ENCODE data around the gene KCNQ1.

Gene KCNQ1

DNA sequence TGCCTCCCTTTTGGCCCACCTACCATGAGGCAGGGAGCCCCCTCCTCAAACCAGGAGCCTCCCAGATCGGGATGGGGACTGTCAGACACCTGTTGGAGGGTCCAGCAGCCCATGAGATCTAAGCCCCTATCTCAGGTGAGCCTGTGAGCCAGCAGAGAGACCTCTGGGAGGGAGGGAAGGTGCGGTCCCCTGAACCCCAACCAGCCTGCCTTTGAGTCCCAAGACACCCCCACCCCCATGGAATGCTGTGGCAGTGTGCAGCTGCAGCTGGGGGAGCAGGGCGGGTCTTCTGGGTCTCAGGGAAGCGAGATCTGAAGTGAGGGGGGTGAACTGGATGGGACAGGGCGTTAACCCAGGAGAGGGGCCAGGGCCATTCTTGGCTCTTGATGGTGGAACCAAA lies 442.1 kb downstream of the KCNQ1 start:
- H3K27ac ChIP-seq (ENCODE audit: insufficient read depth, low read length, poor library complexity, severe bottlenecking), result no peak overlapping the region
- no peak for DNase-seq
- no peak overlapping the region for H3K4me3 ChIP-seq (ENCODE audit: insufficient read depth, low read depth, low read length, poor library complexity, severe bottlenecking)
- H3K27me3 ChIP-seq (replicated peaks; ENCODE audit: control insufficient read depth, insufficient read depth, low read length, poor library complexity, severe bottlenecking), result no peaks in the 10 kb centered on the region
- H3K36me3 ChIP-seq (ENCODE audit: control insufficient read depth, insufficient read depth, low read length), result no peaks in the 10 kb centered on the region
- no peaks in the 10 kb centered on the region for H3K9me3 ChIP-seq (ENCODE audit: control insufficient read depth, low read length)
- H3K4me1 ChIP-seq (ENCODE audit: control insufficient read depth, insufficient read depth, low read length, poor library complexity, severe bottlenecking), result peaks cover 25% of the 10 kb centered on the region

DNA sequence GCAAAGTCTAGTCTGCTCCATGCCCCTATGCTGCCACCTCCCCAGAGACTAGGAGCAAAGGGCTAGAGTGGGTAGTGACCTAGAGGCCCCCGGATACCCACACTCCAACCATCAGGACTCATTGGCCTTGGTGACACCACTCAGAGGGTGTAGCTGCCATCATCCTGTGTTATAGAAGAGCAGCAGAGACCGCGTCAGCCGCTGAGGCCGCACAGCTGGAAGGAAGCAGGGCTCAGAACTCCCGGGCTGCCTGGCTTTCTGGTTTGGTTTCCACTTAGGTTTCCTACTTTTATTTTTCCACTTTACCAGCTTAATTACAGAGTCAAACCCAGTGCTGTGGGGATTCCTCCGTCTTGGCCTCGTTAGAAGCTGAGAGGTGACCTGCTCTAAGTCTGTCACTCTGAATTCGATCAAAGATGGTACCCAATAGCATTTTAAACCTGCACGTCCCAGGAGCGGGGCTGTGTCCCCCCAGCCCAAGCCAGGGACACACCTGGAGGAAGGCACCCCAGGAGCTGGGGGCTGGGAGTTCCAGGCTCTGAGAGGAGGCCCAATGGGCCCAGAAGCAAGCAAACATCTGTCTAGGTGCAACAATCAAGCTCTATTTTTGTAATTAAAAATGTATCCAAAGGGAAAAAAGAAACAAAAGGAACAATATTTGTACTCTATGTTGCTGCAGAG lies 442.8 kb downstream of the KCNQ1 start:
- no peaks in the 10 kb centered on the region for H3K36me3 ChIP-seq (ENCODE audit: control insufficient read depth, insufficient read depth, low read length)
- peaks cover 32% of the 10 kb centered on the region for H3K4me1 ChIP-seq (ENCODE audit: control insufficient read depth, insufficient read depth, low read length, poor library complexity, severe bottlenecking)
- DNase-seq, result no peak
- H3K4me3 ChIP-seq (ENCODE audit: insufficient read depth, low read depth, low read length, poor library complexity, severe bottlenecking), result no peak overlapping the region
- no peaks in the 10 kb centered on the region for H3K27me3 ChIP-seq (replicated peaks; ENCODE audit: control insufficient read depth, insufficient read depth, low read length, poor library complexity, severe bottlenecking)
- H3K9me3 ChIP-seq (ENCODE audit: control insufficient read depth, low read length), result no peaks in the 10 kb centered on the region
- no peak overlapping the region for H3K27ac ChIP-seq (ENCODE audit: insufficient read depth, low read length, poor library complexity, severe bottlenecking)

DNA sequence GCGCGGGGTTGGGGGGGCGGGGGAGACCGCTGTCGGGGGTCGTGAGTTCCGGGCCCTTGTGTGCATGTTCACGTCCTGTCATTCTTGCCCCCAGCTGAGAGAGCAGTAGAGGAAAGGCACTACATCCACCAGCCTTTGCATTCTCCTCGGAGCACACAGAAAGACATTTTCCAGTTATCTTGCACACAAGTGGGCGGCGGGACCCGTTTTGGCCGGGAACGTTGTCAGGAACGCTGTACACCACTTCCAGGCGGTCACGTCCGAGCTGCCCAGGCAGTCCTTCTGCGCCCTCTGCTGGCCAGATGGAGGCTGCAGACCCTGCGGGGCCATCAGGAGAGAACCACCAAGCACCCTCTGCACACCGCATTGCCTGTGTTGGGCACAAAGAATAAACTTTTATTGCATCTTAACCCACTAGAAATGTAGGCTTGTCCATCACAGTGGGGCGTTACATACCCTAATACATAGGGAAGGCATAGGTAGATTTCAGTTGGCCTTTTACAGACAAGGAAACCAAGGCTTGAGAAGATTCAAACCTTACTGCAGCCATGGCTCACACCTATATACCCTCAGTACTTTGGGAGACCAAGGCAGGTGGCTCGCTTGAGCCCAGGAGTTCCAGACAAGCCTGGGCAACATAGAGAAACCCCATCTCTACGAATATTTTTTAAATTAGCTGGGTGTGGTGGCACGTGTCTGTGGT lies 443.6 kb downstream of the KCNQ1 start:
- Histone ChIP-seq H3K27me3 (replicated peaks; ENCODE audit: control insufficient read depth, insufficient read depth, low read length, poor library complexity, severe bottlenecking) (no peaks in the 10 kb centered on the region), H3K27ac (ENCODE audit: insufficient read depth, low read length, poor library complexity, severe bottlenecking) (no peak overlapping the region), H3K4me3 (ENCODE audit: insufficient read depth, low read depth, low read length, poor library complexity, severe bottlenecking) (no peak overlapping the region), H3K36me3 (ENCODE audit: control insufficient read depth, insufficient read depth, low read length) (no peaks in the 10 kb centered on the region), H3K9me3 (ENCODE audit: control insufficient read depth, low read length) (no peaks in the 10 kb centered on the region), H3K4me1 (ENCODE audit: control insufficient read depth, insufficient read depth, low read length, poor library complexity, severe bottlenecking) (peaks cover 36% of the 10 kb centered on the region)
- peak; percentile 63 to 77 (median 71) for DNase-seq

DNA sequence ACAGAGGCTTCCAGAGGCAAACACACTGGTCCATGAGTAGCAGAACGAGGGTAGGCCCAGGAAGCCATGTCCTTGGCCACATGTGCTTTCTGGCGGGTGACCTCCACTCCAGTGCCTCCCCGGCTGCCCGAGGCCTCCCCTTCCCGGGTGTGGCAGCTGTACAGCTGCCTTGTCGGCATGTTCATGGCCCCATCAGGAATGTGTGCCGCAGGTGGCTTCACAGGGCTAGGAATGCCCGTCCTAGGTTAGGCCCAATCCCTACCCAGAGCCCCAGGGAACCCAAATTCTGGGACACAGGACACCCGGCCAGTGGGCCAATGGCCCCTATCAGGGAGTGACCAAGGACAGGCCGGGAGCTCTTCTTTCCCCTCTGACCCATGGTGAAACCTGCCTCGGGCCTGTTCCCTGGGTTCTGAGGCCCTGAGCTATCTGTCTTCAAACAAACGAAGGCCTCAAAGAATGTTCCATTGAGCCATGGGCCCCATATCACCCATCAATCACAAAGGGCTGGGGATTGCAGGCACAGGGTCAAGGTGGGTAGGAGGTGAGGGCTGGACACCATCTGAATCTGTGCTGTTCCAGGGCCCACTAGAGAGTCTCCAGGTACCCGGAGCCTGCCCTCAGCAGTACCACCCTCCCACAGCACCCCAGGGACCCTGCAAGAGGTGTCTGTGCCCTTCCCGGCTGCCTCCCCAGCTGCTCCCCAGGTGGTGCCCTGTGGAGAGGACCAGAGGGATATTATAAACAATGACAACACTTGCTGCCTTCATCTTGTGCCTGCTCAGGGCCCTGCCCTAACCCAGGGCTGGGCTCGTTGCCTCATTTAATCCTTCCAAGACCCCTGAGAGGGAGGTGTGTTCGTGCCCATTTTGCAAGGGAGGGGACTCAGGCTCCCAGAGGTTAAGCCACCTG lies 444.8 kb downstream of the KCNQ1 start:
- Histone ChIP-seq H3K9me3 (ENCODE audit: control insufficient read depth, low read length) (no peaks in the 10 kb centered on the region), H3K27me3 (replicated peaks; ENCODE audit: control insufficient read depth, insufficient read depth, low read length, poor library complexity, severe bottlenecking) (no peaks in the 10 kb centered on the region), H3K36me3 (ENCODE audit: control insufficient read depth, insufficient read depth, low read length) (no peaks in the 10 kb centered on the region), H3K27ac (ENCODE audit: insufficient read depth, low read length, poor library complexity, severe bottlenecking) (no peak overlapping the region), H3K4me3 (ENCODE audit: insufficient read depth, low read depth, low read length, poor library complexity, severe bottlenecking) (no peak overlapping the region), H3K4me1 (ENCODE audit: control insufficient read depth, insufficient read depth, low read length, poor library complexity, severe bottlenecking) (peaks cover 33% of the 10 kb centered on the region)
- no peak for DNase-seq

DNA sequence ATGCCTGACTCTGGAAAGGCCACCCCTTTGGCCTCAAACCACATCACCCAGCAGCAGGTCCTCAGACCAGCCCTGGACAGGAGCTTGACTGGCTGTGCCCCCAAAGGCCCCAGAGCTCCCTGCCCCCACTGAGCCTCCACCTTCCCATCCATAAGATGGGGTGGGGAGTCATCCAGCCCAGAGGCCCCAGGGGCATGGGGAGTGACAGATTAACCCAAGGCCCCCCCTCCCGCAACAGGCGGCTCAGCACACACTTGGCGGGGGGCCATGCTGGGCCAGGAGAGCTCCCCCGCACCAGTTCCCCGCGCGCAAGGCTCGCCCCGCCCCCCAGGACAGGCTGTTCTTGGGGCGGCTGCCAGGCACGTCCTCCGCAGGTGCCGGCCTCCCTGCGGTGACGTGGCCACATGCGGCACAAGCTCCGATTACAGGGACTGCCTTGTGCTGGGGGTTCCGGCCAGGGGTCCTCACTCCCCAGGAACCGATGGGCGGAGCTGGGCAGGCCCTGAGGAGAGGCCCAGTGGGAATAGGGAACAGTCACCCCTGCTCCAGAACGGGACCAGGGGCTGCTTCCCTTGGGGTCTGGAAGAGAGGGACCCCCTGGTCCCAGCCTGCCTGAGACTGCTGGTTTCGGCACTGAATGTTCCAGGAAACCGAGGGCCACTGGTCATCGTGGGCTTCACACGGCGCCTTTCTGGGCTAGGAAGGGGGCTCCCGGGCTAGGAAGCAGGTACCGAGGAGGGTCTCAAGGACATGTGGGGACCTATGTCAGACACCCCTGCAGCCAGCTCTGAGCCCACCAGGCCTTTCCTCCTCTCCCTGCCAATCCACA lies 445.9 kb downstream of the KCNQ1 start:
- H3K9me3 ChIP-seq (ENCODE audit: control insufficient read depth, low read length), result no peaks in the 10 kb centered on the region
- no peak overlapping the region for H3K4me3 ChIP-seq (ENCODE audit: insufficient read depth, low read depth, low read length, poor library complexity, severe bottlenecking)
- H3K27ac ChIP-seq (ENCODE audit: insufficient read depth, low read length, poor library complexity, severe bottlenecking), result no peak overlapping the region
- H3K36me3 ChIP-seq (ENCODE audit: control insufficient read depth, insufficient read depth, low read length), result no peaks in the 10 kb centered on the region
- no peak for DNase-seq
- peaks cover 30% of the 10 kb centered on the region for H3K4me1 ChIP-seq (ENCODE audit: control insufficient read depth, insufficient read depth, low read length, poor library complexity, severe bottlenecking)
- H3K27me3 ChIP-seq (replicated peaks; ENCODE audit: control insufficient read depth, insufficient read depth, low read length, poor library complexity, severe bottlenecking), result no peaks in the 10 kb centered on the region

DNA sequence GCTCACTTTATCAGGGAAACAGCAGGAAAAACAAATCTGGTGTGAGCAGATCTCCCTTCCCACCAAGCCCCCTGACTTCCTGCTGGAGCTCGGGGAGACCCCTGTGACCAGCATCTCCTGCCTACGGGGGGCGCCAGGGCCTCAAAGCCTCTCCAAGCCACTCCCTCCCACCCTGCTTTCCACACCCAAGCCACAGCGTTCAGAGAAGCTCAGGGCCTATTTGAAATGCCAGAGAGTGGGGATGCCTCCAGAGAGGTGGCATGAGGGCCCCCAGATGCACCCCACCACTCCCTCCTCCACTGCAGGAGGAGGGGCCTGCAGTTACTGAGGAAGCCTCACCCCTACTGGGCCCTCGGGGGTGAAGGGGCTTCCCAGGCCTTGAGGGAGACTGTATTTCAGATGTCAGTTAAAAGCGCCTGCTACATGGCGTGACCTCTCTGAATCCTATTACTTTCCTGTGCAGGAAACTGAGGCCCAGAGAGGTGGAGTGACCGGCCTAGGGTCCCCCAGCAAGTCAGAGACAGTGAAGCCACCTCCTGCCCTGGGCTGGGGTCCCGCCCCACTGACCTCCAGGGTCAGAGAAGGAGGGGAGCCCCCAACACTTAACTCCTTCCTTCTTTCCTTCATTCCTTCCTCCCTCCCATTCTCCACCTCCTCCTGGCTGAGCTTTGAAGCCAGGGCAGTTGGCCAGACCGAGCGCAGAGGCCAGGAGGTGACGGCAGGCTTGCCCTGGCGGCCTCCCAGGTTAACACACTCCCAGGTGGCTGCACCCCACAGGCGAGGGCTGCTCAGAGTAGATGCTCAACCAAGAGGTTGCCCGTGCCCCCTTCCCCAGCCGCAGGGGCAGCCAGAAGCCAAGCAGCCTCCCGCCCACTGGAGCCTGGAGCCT lies 446.8 kb downstream of the KCNQ1 start:
- Histone ChIP-seq H3K36me3 (ENCODE audit: control insufficient read depth, insufficient read depth, low read length) (no peaks in the 10 kb centered on the region), H3K4me1 (ENCODE audit: control insufficient read depth, insufficient read depth, low read length, poor library complexity, severe bottlenecking) (peaks cover 25% of the 10 kb centered on the region), H3K9me3 (ENCODE audit: control insufficient read depth, low read length) (no peaks in the 10 kb centered on the region), H3K27ac (ENCODE audit: insufficient read depth, low read length, poor library complexity, severe bottlenecking) (peak overlapping the region; percentile 62), H3K4me3 (ENCODE audit: insufficient read depth, low read depth, low read length, poor library complexity, severe bottlenecking) (peak overlapping the region; percentile 38), H3K27me3 (replicated peaks; ENCODE audit: control insufficient read depth, insufficient read depth, low read length, poor library complexity, severe bottlenecking) (no peaks in the 10 kb centered on the region)
- no peak for DNase-seq

DNA sequence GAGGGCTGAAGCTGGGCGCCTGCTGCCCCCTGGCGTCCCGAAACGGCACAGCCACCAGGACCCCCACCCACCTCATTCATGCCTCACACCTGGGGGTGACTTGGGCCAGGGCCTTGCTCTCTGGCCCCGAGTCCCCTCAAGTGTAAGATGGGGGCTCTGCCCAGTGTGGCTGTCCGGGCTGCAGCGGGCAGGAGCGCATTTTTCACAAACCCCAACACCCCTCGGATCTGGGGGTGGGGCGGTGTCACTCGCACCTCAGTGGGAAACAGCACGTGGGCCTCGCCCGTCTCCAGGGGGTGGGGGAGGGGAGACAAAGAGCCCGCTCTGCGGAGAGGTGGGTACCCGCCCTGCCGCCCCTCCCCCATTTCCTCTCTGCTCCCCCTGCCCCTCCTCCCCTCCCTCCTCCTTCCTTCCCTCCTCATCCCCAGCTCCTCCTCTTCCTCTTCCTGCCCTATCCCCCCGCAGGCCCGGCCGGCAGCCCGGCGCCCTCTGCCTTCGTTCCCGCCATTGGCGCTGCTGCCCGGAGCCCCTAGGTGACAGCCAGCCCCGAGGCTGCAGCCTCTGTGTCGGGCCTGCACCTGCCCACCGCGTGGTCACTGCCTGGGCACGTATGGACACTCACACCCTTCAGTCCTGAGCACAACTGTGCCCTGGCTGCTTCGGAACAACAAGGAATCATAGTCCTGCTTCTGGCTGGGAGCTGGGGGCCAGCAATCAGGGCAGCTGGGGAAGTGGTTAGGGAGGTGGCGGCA lies 447.6 kb downstream of the KCNQ1 start:
- Histone ChIP-seq H3K9me3 (ENCODE audit: control insufficient read depth, low read length) (no peaks in the 10 kb centered on the region), H3K36me3 (ENCODE audit: control insufficient read depth, insufficient read depth, low read length) (no peaks in the 10 kb centered on the region), H3K4me1 (ENCODE audit: control insufficient read depth, insufficient read depth, low read length, poor library complexity, severe bottlenecking) (peaks cover 24% of the 10 kb centered on the region), H3K27me3 (replicated peaks; ENCODE audit: control insufficient read depth, insufficient read depth, low read length, poor library complexity, severe bottlenecking) (no peaks in the 10 kb centered on the region), H3K27ac (ENCODE audit: insufficient read depth, low read length, poor library complexity, severe bottlenecking) (peak overlapping the region; percentile 62), H3K4me3 (ENCODE audit: insufficient read depth, low read depth, low read length, poor library complexity, severe bottlenecking) (peak overlapping the region; percentile 38)
- peak; percentile 19 to 45 (median 27) for DNase-seq

GRCh38 chr11:2892967-2893528 lies 448.2 kb downstream of the KCNQ1 start:
- no peaks in the 10 kb centered on the region for H3K27me3 ChIP-seq (replicated peaks; ENCODE audit: control insufficient read depth, insufficient read depth, low read length, poor library complexity, severe bottlenecking)
- peak in 2 of 3 donors; percentile 12 to 23 for DNase-seq
- H3K9me3 ChIP-seq (ENCODE audit: control insufficient read depth, low read length), result no peaks in the 10 kb centered on the region
- peak overlapping the region; percentile 62 for H3K27ac ChIP-seq (ENCODE audit: insufficient read depth, low read length, poor library complexity, severe bottlenecking)
- peak overlapping the region; percentile 38 for H3K4me3 ChIP-seq (ENCODE audit: insufficient read depth, low read depth, low read length, poor library complexity, severe bottlenecking)
- peaks cover 24% of the 10 kb centered on the region for H3K4me1 ChIP-seq (ENCODE audit: control insufficient read depth, insufficient read depth, low read length, poor library complexity, severe bottlenecking)
- no peaks in the 10 kb centered on the region for H3K36me3 ChIP-seq (ENCODE audit: control insufficient read depth, insufficient read depth, low read length)
